K562 (cell line): Measurements from ENCODE around the gene SPATA45. TPM values are rescaled to one million over a fixed set of nuclear protein-coding genes. Genes with fewer than 3 reads are reported as not detected.
A peak's percentile ranks its signal among the peaks of the same experiment; 100 is the strongest.

Experiments used
- CBX5 ChIP-seq: IDR thresholded peaks from 2 replicates; pipeline ENCODE4 v1.6.1; 2014; ENCODE audit warnings: low read depth, borderline replicate concordance
- ESRRB ChIP-seq: fragments of 250-450 bp; sonication (Bioruptor Pico); IDR thresholded peaks from 2 replicates; pipeline ENCODE4 v1.5.0; 2020; ENCODE audit warnings: mild to moderate bottlenecking, moderate library complexity, borderline replicate concordance
- HNRNPK ChIP-seq: fragments of 200-400 bp; formaldehyde crosslinking; IDR thresholded peaks from one replicate; pipeline ENCODE4 v1.6.1; 2018; ENCODE audit warnings: mild to moderate bottlenecking, low read depth, low read length; ENCODE audit not compliant: poor library complexity, severe bottlenecking
- IFI16 ChIP-seq: fragments of 250-450 bp; sonication (Bioruptor Pico); IDR thresholded peaks from 2 replicates; pipeline ENCODE4 v2.1.2; 2022; ENCODE audit warnings: mild to moderate bottlenecking, inconsistent platforms
- MCM3 ChIP-seq: fragments of 450-650 bp; IDR thresholded peaks from 2 replicates; pipeline ENCODE4 v1.6.1; 2016
- NFE2 ChIP-seq: IDR thresholded peaks from 2 replicates; pipeline ENCODE4 v1.6.1; 2014; ENCODE audit warnings: antibody characterized with exemption, low read depth
- SMARCC2 ChIP-seq: fragments of 450-650 bp; IDR thresholded peaks from 2 replicates; pipeline ENCODE4 v1.6.1; 2017; ENCODE audit warnings: antibody characterized with exemption, moderate library complexity, mild to moderate bottlenecking, low read depth
- XRCC4 ChIP-seq: IDR thresholded peaks from one replicate; pipeline ENCODE4 v1.6.1; 2011; ENCODE audit not compliant: insufficient read depth, insufficient read length; ENCODE audit errors: extremely low read depth
- ZNF239 ChIP-seq: fragments of 250-450 bp; sonication (Bioruptor Pico); IDR thresholded peaks from 2 replicates; pipeline ENCODE4 v1.4.0; 2020; ENCODE audit warnings: mild to moderate bottlenecking
- ZNF41 ChIP-seq: fragments of 250-450 bp; sonication (Bioruptor Pico); conservative IDR thresholded peaks from 2 replicates; pipeline ENCODE4 v1.4.0; 2020; ENCODE audit warnings: mild to moderate bottlenecking
- polyA plus RNA-seq, 8 experiments: library from polyadenylated mRNA; depleted of rRNA in 4 of 8; stranded (reverse) in 5 of 8; unstranded in 3 of 8; fragments of >200 nt; fragmentation: Nextera tagmentation in 2 of 8; fragmentation: Illumina TruSeq in 1 of 8; extraction: Ambion mirVana in 2 of 8; extraction: Trizol in 1 of 8; gene quantifications; 2 replicates each; pipeline versions ENCODE4 v1.2.1 to v1.2.3, GENCODE V29; 2011 to 2014; ENCODE audit warnings: inconsistent platforms in 1 of 8, missing spikeins in 1 of 8
- total RNA-seq, 7 experiments: library from RNA; depleted of rRNA in 6 of 7; stranded (reverse); fragments of >200 nt in 6 of 7; fragmentation: Illumina TruSeq in 2 of 7; extraction: Trizol in 2 of 7; gene quantifications; 2 replicates each; pipeline versions ENCODE4 v1.2.1 to v1.2.3, GENCODE V29; 2011 to 2021; ENCODE audit warnings: low replicate concordance in 1 of 7
- TF ChIP-seq, protein P1 (sequence below): fragments of 200-400 bp; formaldehyde crosslinking; IDR thresholded peaks from 2 replicates; pipeline ENCODE4 v1.6.1; 2017; ENCODE audit warnings: mild to moderate bottlenecking, low read depth, low read length, moderate library complexity
- TF ChIP-seq, protein P2 (sequence below): fragments of 250-450 bp; sonication (Bioruptor Pico); IDR thresholded peaks from 2 replicates; pipeline ENCODE4 v1.8.0; 2022; ENCODE audit warnings: moderate library complexity, mild to moderate bottlenecking, inconsistent platforms
- TF ChIP-seq, protein P3 (sequence below): sonication (generic); formaldehyde crosslinking; IDR thresholded peaks from 2 replicates; pipeline ENCODE4 v1.8.0; 2022; ENCODE audit warnings: missing genetic modification reagents, mild to moderate bottlenecking, borderline replicate concordance
- TF ChIP-seq, protein P4 (sequence below): sonication (generic); formaldehyde crosslinking; IDR thresholded peaks from 2 replicates; pipeline ENCODE4 v1.8.0; 2022; ENCODE audit warnings: mild to moderate bottlenecking, missing genetic modification reagents
- TF ChIP-seq, protein P5 (sequence below): IDR thresholded peaks from 2 replicates; pipeline ENCODE4 v1.6.1; 2012; ENCODE audit warnings: low read depth, low read length, improper control_type of control experiment, borderline replicate concordance
- TF ChIP-seq, protein P6 (sequence below): fragments of 450-650 bp; formaldehyde crosslinking; IDR thresholded peaks from 2 replicates; pipeline ENCODE4 v1.4.0; 2022; ENCODE audit warnings: missing genetic modification characterization

SPATA45 gene
- total and polyA plus RNA-seq, 9 of the 15 experiments (the other 6 are each of a cell fraction or from before 2014, with no cell fraction given): 0.18 TPM; not detected in 8

DNA sequence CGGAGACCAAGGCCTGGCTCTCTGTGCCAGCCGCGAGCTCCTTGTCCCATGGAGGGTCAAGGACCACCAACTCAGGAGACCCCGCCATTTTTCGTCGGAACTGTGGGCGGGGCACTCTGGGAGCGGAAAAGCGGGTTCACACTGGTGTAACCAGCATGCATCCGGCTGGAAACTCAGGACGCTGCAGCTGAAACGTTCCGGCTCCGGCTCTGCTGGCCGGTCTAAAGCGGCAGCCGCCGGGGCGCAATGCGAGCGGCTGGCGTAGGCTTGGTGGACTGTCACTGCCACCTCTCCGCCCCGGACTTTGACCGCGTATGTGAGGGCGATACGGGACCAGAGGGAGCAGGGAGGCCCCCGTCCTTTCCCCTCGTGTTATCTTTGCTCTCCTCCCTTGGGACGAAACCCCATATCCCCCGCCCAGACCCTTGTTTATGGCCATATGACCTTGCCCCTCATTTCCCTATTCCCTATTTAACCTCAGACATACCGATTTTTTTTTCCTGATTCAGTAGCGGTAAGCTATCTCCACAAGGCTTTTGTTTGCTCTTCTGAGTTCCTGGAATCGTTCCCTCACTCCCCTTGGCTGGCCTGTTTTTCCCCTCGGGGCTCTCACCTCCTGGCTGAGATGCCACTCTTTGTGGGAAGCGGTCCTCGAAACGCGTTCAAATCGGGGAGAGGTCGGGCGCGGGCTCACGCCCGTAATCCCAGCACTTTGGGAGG is 55.6 kb downstream of the SPATA45 start, which contains the start of the genes NSL1 and TATDN3 (continued):
- TF ChIP-seq, protein P1, sequence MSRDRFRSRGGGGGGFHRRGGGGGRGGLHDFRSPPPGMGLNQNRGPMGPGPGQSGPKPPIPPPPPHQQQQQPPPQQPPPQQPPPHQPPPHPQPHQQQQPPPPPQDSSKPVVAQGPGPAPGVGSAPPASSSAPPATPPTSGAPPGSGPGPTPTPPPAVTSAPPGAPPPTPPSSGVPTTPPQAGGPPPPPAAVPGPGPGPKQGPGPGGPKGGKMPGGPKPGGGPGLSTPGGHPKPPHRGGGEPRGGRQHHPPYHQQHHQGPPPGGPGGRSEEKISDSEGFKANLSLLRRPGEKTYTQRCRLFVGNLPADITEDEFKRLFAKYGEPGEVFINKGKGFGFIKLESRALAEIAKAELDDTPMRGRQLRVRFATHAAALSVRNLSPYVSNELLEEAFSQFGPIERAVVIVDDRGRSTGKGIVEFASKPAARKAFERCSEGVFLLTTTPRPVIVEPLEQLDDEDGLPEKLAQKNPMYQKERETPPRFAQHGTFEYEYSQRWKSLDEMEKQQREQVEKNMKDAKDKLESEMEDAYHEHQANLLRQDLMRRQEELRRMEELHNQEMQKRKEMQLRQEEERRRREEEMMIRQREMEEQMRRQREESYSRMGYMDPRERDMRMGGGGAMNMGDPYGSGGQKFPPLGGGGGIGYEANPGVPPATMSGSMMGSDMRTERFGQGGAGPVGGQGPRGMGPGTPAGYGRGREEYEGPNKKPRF: no peak
- no peak for TF ChIP-seq XRCC4
- TF ChIP-seq, protein P2, sequence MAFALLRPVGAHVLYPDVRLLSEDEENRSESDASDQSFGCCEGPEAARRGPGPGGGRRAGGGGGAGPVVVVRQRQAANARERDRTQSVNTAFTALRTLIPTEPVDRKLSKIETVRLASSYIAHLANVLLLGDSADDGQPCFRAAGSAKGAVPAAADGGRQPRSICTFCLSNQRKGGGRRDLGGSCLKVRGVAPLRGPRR (CRISPR knock-in tag): no peak
- TF ChIP-seq ESRRB: peak; percentile 86
- peak; percentile 66 for TF ChIP-seq CBX5
- no peak; the same call in 1 of the 2 replicates for TF ChIP-seq ZNF41 (CRISPR knock-in tag)
- peak; percentile 54 for TF ChIP-seq ZNF239 (CRISPR knock-in tag)
- peak; percentile 43; the same call in 1 of the 2 replicates for TF ChIP-seq NFE2
- TF ChIP-seq, protein P3, sequence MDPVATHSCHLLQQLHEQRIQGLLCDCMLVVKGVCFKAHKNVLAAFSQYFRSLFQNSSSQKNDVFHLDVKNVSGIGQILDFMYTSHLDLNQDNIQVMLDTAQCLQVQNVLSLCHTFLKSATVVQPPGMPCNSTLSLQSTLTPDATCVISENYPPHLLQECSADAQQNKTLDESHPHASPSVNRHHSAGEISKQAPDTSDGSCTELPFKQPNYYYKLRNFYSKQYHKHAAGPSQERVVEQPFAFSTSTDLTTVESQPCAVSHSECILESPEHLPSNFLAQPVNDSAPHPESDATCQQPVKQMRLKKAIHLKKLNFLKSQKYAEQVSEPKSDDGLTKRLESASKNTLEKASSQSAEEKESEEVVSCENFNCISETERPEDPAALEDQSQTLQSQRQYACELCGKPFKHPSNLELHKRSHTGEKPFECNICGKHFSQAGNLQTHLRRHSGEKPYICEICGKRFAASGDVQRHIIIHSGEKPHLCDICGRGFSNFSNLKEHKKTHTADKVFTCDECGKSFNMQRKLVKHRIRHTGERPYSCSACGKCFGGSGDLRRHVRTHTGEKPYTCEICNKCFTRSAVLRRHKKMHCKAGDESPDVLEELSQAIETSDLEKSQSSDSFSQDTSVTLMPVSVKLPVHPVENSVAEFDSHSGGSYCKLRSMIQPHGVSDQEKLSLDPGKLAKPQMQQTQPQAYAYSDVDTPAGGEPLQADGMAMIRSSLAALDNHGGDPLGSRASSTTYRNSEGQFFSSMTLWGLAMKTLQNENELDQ (CRISPR knock-in tag): no peak
- TF ChIP-seq, protein P4, sequence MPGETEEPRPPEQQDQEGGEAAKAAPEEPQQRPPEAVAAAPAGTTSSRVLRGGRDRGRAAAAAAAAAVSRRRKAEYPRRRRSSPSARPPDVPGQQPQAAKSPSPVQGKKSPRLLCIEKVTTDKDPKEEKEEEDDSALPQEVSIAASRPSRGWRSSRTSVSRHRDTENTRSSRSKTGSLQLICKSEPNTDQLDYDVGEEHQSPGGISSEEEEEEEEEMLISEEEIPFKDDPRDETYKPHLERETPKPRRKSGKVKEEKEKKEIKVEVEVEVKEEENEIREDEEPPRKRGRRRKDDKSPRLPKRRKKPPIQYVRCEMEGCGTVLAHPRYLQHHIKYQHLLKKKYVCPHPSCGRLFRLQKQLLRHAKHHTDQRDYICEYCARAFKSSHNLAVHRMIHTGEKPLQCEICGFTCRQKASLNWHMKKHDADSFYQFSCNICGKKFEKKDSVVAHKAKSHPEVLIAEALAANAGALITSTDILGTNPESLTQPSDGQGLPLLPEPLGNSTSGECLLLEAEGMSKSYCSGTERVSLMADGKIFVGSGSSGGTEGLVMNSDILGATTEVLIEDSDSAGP (CRISPR knock-in tag): no peak
- TF ChIP-seq, protein P5, sequence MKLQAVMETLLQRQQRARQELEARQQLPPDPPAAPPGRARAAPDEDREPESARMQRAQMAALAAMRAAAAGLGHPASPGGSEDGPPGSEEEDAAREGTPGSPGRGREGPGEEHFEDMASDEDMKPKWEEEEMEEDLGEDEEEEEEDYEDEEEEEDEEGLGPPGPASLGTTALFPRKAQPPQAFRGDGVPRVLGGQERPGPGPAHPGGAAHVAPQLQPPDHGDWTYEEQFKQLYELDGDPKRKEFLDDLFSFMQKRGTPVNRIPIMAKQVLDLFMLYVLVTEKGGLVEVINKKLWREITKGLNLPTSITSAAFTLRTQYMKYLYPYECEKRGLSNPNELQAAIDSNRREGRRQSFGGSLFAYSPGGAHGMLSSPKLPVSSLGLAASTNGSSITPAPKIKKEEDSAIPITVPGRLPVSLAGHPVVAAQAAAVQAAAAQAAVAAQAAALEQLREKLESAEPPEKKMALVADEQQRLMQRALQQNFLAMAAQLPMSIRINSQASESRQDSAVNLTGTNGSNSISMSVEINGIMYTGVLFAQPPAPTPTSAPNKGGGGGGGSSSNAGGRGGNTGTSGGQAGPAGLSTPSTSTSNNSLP: peak; percentile 65; the same call in 1 of the 2 replicates
- TF ChIP-seq IFI16 (CRISPR knock-in tag): no peak
- peak; percentile 19 for TF ChIP-seq SMARCC2
- TF ChIP-seq, protein P6, sequence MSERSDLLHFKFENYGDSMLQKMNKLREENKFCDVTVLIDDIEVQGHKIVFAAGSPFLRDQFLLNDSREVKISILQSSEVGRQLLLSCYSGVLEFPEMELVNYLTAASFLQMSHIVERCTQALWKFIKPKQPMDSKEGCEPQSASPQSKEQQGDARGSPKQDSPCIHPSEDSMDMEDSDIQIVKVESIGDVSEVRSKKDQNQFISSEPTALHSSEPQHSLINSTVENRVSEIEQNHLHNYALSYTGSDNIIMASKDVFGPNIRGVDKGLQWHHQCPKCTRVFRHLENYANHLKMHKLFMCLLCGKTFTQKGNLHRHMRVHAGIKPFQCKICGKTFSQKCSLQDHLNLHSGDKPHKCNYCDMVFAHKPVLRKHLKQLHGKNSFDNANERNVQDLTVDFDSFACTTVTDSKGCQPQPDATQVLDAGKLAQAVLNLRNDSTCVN (CRISPR knock-in tag): no peak
- no peak for TF ChIP-seq MCM3
- no peak for TF ChIP-seq HNRNPK
